ENCODE data around the gene LRRN2. TPM values are rescaled to one million over a fixed set of nuclear protein-coding genes. Genes with fewer than 3 reads are reported as not detected.
"Not testable (repeated sequence)": the region's sequence is repeated elsewhere in the genome, so short reads cannot be mapped to it uniquely, and the experiment has no call there.

The LRRN2 gene
- total RNA-seq, 1 donor from 2014 or later, result 9.4 TPM

DNA sequence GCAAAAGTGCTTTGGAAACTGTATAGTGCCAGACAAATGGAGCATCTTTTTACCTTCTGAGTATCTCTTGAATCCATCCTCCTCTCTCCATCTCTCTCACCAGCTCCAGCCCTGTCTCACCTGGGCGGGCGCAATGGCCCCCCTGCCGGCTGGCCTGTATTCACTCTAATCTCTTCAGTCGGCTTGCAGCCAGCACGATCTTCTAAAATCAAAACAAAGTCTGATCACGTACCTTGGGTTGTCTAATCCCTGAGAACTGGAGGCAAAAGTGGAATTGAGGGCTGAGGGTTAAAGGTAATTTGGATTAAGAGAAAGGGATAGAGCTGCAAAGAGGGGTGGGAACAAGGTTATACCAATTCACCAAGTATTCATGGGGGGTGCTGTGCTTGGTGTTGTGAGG, 46.0 kb upstream of the LRRN2 start:
- Mint-ChIP-seq H3K4me1 (ENCODE audit: low read depth) (peaks cover 8% of the 10 kb centered on the region), H3K27ac (no peak overlapping the region), H3K27me3 (peaks cover 42% of the 10 kb centered on the region), H3K4me3 (ENCODE audit: low read depth) (no peak overlapping the region), H3K9me3 (ENCODE audit: low read depth) (no peaks in the 10 kb centered on the region), H3K36me3 (ENCODE audit: insufficient read depth) (no peaks in the 10 kb centered on the region)
- TF ChIP-seq, protein P1, sequence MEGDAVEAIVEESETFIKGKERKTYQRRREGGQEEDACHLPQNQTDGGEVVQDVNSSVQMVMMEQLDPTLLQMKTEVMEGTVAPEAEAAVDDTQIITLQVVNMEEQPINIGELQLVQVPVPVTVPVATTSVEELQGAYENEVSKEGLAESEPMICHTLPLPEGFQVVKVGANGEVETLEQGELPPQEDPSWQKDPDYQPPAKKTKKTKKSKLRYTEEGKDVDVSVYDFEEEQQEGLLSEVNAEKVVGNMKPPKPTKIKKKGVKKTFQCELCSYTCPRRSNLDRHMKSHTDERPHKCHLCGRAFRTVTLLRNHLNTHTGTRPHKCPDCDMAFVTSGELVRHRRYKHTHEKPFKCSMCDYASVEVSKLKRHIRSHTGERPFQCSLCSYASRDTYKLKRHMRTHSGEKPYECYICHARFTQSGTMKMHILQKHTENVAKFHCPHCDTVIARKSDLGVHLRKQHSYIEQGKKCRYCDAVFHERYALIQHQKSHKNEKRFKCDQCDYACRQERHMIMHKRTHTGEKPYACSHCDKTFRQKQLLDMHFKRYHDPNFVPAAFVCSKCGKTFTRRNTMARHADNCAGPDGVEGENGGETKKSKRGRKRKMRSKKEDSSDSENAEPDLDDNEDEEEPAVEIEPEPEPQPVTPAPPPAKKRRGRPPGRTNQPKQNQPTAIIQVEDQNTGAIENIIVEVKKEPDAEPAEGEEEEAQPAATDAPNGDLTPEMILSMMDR (IDR thresholded peaks at IDR 0.05; ENCODE audit: unreplicated experiment), result no peak
- DNase-seq (ENCODE audit: low spot score, unreplicated experiment), result no peak

DNA sequence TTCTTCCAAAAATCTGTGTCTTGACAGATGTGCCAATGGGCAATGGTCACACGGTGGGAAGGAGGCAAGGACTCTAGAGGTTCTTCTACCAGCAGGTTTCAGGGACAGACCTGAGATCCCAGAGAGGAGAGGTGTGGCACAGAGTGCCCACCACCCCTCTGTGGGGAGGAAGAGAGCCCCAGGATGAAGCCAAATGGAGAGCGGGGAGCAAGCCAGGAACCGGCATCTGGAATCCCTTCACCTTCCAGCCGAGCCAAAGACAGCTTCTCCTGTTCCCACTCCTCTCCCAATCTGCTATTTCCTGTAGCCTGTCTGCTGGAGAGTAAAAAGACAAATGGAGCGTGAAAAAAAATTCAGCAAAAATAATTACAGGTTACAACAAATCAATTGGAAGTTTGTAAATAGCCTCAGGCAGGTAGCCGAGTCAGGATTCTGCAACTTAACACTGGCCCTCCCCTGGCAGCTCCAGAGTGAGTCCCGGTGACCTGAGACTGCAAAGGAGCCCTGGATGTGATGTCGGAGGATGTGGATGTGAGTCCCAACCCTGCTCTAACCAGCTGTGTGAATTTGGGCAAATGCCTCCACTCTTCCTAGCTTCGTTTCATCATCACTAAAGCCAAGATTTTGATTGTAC, 45.4 kb upstream of the LRRN2 start:
- no peak overlapping the region for H3K27ac Mint-ChIP-seq
- H3K4me1 Mint-ChIP-seq (ENCODE audit: low read depth), result peaks cover 11% of the 10 kb centered on the region
- TF ChIP-seq, protein P1 (IDR thresholded peaks at IDR 0.05; ENCODE audit: unreplicated experiment), result no peak
- H3K4me3 Mint-ChIP-seq (ENCODE audit: low read depth), result no peak overlapping the region
- no peaks in the 10 kb centered on the region for H3K9me3 Mint-ChIP-seq (ENCODE audit: low read depth)
- no peak for DNase-seq (ENCODE audit: low spot score, unreplicated experiment)
- H3K36me3 Mint-ChIP-seq (ENCODE audit: insufficient read depth), result no peaks in the 10 kb centered on the region
- H3K27me3 Mint-ChIP-seq, result peaks cover 42% of the 10 kb centered on the region

DNA sequence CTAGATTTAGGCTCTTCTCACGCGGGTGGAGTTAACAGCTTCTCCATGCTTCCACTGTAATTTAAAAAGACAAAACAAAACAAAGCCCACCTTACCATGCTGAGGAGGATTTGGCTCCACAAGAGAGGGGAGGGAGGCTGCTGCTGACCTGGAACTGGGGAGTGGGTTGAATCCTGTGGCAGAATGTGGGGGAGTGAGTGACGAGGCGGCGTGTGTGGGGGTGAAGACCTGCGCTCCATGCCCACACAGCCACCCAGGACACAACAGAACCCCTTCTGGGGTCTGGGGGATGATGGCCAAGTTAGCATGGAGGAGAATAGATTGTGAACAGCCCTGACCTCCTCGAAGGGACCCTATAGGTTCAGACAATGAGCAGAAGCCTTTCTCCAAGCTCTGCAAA, 44.0 kb upstream of the LRRN2 start:
- Mint-ChIP-seq H3K36me3 (ENCODE audit: insufficient read depth) (no peaks in the 10 kb centered on the region), H3K9me3 (ENCODE audit: low read depth) (no peaks in the 10 kb centered on the region), H3K27ac (no peak overlapping the region), H3K4me1 (ENCODE audit: low read depth) (peaks cover 16% of the 10 kb centered on the region), H3K27me3 (peaks cover 40% of the 10 kb centered on the region), H3K4me3 (ENCODE audit: low read depth) (no peak overlapping the region)
- DNase-seq (ENCODE audit: low spot score, unreplicated experiment), result no peak
- TF ChIP-seq, protein P1 (IDR thresholded peaks at IDR 0.05; ENCODE audit: unreplicated experiment), result no peak

DNA sequence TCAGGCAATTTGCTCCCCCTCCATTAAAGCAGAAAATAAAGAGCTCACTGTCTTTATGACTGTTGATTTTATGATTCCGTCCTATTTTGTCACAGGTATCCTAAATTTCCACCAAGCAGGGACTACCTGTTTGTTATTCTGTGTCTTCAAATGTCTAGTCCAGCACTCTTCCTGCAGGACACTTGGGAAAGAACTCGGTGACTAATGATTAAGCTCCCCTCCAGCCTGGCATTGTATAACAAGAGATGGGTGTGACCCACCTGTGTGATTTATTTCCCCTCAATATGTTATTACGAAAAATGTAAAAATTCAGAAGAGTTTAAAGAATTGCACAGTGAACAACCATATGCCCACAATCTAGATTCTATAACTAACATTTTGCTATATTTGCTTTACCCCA, 42.9 kb upstream of the LRRN2 start:
- H3K9me3 Mint-ChIP-seq (ENCODE audit: low read depth), result no peaks in the 10 kb centered on the region
- no peak for DNase-seq (ENCODE audit: low spot score, unreplicated experiment)
- no peaks in the 10 kb centered on the region for H3K36me3 Mint-ChIP-seq (ENCODE audit: insufficient read depth)
- H3K27ac Mint-ChIP-seq, result no peak overlapping the region
- peaks cover 16% of the 10 kb centered on the region for H3K4me1 Mint-ChIP-seq (ENCODE audit: low read depth)
- peaks cover 35% of the 10 kb centered on the region for H3K27me3 Mint-ChIP-seq
- TF ChIP-seq, protein P1 (IDR thresholded peaks at IDR 0.05; ENCODE audit: unreplicated experiment), result no peak
- H3K4me3 Mint-ChIP-seq (ENCODE audit: low read depth), result no peak overlapping the region

DNA sequence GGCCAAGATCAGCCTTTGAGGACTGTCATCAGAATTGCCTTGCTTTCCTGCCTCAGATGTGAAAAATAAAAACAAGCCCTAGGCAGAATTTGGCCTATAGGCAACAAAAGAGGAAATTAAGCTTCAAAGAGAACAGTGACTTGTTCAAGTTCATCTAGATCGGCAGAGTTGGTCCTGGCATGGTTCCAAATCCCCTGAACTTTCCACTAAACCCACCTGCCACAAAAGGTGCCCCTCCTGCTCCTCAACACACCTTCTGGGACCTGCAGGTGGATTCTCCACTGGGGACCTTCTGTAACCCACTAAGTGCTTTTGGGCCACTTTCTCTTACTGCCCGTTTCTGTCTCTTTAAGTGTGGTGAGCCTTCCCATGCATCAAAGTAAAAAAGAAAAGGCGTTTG, 42.5 kb upstream of the LRRN2 start:
- Mint-ChIP-seq H3K9me3 (ENCODE audit: low read depth) (no peaks in the 10 kb centered on the region), H3K4me3 (ENCODE audit: low read depth) (no peak overlapping the region), H3K4me1 (ENCODE audit: low read depth) (peaks cover 16% of the 10 kb centered on the region), H3K36me3 (ENCODE audit: insufficient read depth) (no peaks in the 10 kb centered on the region), H3K27me3 (peaks cover 30% of the 10 kb centered on the region), H3K27ac (no peak overlapping the region)
- DNase-seq (ENCODE audit: low spot score, unreplicated experiment), result no peak
- TF ChIP-seq, protein P1 (IDR thresholded peaks at IDR 0.05; ENCODE audit: unreplicated experiment), result no peak

DNA sequence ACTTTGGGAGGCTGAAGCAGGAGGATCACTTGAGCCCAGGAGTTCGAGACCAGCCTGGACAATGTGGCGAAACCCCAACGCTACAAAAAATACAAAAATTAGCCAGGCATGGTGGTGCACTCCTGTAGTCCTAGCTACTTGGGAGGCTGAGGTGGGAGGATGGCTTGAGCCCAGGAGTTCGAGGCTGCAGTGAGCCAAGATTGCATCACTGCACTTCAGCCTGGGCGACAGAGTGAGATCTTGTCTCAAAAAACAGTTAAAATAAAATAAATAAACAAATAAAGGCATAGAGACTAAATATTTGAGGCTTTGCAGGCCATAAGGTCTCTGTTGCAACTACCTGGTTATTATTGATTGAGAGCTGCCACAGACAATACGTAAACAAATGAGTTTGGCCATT, 41.9 kb upstream of the LRRN2 start:
- H3K27me3 Mint-ChIP-seq, result peaks cover 24% of the 10 kb centered on the region
- not testable (repeated sequence) for H3K36me3 Mint-ChIP-seq (ENCODE audit: insufficient read depth); H3K27ac Mint-ChIP-seq; H3K4me3 Mint-ChIP-seq (ENCODE audit: low read depth); DNase-seq (ENCODE audit: low spot score, unreplicated experiment); H3K9me3 Mint-ChIP-seq (ENCODE audit: low read depth)
- peaks cover 16% of the 10 kb centered on the region for H3K4me1 Mint-ChIP-seq (ENCODE audit: low read depth)

Data from progenitor cell of endocrine pancreas (in vitro differentiated cells).